Tibial nerve (tissue), 4 donors: ENCODE results near the gene PROK1.

ENCODE experiments used
- CTCF ChIP-seq, 5 experiments: fragments of 200-600 bp in 3 of 5; fragments of 450-650 bp in 2 of 5; sonication (generic) in 3 of 5; IDR thresholded peaks; one replicate each; pipeline ENCODE4 v1.5.1; 2016 to 2019; ENCODE audit warnings: antibody characterized with exemption in 5 of 5, mild to moderate bottlenecking in 3 of 5, moderate library complexity in 2 of 5
- EP300 ChIP-seq, 2 donors: sonication (generic); formaldehyde crosslinking; IDR thresholded peaks; one replicate each; pipeline ENCODE4 v1.6.1; 2017; ENCODE audit warnings: antibody characterized with exemption in 2 of 2, mild to moderate bottlenecking in 1 of 2
- POLR2A ChIP-seq, 2 donors: fragments of 450-650 bp; IDR thresholded peaks; one replicate each; pipeline ENCODE4 v1.6.1; 2017; ENCODE audit warnings: antibody characterized with exemption in 2 of 2, mild to moderate bottlenecking in 2 of 2, moderate library complexity in 2 of 2

GRCh38 chr1:110462964-110463363 lies 12.0 kb downstream of the PROK1 start:
- peak in 2 of 5 experiments; percentile 13 to 17 for TF ChIP-seq CTCF (IDR thresholded peaks at IDR 0.05)
- TF ChIP-seq POLR2A (IDR thresholded peaks at IDR 0.05) = no peak
- no peak for TF ChIP-seq EP300 (IDR thresholded peaks at IDR 0.05)
